Aorta (tissue), 5 donors: ENCODE results near the gene UGT1A3. TPM values are rescaled to one million over a fixed set of nuclear protein-coding genes. Genes with fewer than 3 reads are reported as not detected.
A peak's percentile ranks its signal among the peaks of the same experiment; 100 is the strongest.

Experiments used
- ATAC-seq: fragments of 200-7000 bp; cut with Tn5 transposase; one replicate; pipeline ENCODE4 v1.9.1; 2022; ENCODE audit warnings: moderate library complexity; ENCODE audit not compliant: low FRiP score
- DNase-seq, 2 donors: peaks; one replicate each; pipeline ENCODE4 v3.0.0-alpha.2; 2020
- H3K27ac ChIP-seq, 2 donors: one replicate each; pipeline ENCODE4 v1.5.1; 2013; ENCODE audit warnings: low read length in 2 of 2, mild to moderate bottlenecking in 2 of 2, moderate library complexity in 2 of 2, control low read depth in 1 of 2, inconsistent platforms in 1 of 2, low read depth in 1 of 2
- H3K27me3 ChIP-seq, 2 donors: one replicate each; pipeline ENCODE4 v1.6.1; 2013; ENCODE audit warnings: control low read depth in 1 of 2, low read length in 1 of 2, mild to moderate bottlenecking in 1 of 2, moderate library complexity in 1 of 2; ENCODE audit not compliant: insufficient read depth in 2 of 2, control insufficient read depth in 1 of 2
- H3K36me3 ChIP-seq, 2 donors: one replicate each; pipeline ENCODE4 v1.6.1; 2013; ENCODE audit warnings: control low read depth in 1 of 2, low read length in 1 of 2, mild to moderate bottlenecking in 1 of 2; ENCODE audit not compliant: insufficient read depth in 2 of 2, control insufficient read depth in 1 of 2
- H3K4me1 ChIP-seq, 2 donors: one replicate each; pipeline ENCODE4 v1.6.1; 2013; ENCODE audit warnings: low read length in 2 of 2, control low read depth in 1 of 2, mild to moderate bottlenecking in 1 of 2, moderate library complexity in 1 of 2; ENCODE audit not compliant: insufficient read depth in 2 of 2, control insufficient read depth in 1 of 2
- H3K4me3 ChIP-seq, 2 donors: one replicate each; pipeline ENCODE4 v1.5.1; 2013; ENCODE audit warnings: low read length in 2 of 2, control low read depth in 1 of 2, mild to moderate bottlenecking in 1 of 2
- H3K9me3 ChIP-seq: one replicate; pipeline ENCODE4 v1.6.1; 2013; ENCODE audit warnings: mild to moderate bottlenecking, low read length; ENCODE audit not compliant: control insufficient read depth
- WGBS, 2 donors: extraction: QIAGEN DNeasy Blood & Tissue Kit; methylation state at CpG; one replicate each; pipeline ENCODE4 v1.1.7; 2013; 5-methylcytosine and 5-hydroxymethylcytosine counted together
- intact Hi-C, 2 donors: fragments of 100-400 bp; cut with DNase I; formaldehyde crosslinking; loops; one replicate each; pipeline versions ENCODE4 v1.14.2 to v1.15.0; 2022
- polyA plus RNA-seq, 2 donors: library from polyadenylated mRNA; stranded (reverse); fragments of 200-250 nt; gene quantifications; one replicate each; pipeline ENCODE4 v1.2.3, GENCODE V29; 2013
- total RNA-seq, 2 donors: library from RNA; stranded (reverse); fragmentation: NEBNext Ultra II Directional; extraction: Animal tissue kit (Norgen Biotek cat#: 25700); gene quantifications; one replicate each; pipeline ENCODE4 v1.2.1, GENCODE V29; 2021
- donor health status: healthy with polysubstance abuse.
- donor health status: Bipolar disorder and iron deficiency.
- donor health status: DM: no; HTN: no; CAD: no.
- donor health status: DM: no; HTN: no; CAD: no.
- donor health status: DM: yes; HTN: yes; CAD: no.

The UGT1A3 gene
- total and polyA plus RNA-seq, 4 donors, result not detected

DNA sequence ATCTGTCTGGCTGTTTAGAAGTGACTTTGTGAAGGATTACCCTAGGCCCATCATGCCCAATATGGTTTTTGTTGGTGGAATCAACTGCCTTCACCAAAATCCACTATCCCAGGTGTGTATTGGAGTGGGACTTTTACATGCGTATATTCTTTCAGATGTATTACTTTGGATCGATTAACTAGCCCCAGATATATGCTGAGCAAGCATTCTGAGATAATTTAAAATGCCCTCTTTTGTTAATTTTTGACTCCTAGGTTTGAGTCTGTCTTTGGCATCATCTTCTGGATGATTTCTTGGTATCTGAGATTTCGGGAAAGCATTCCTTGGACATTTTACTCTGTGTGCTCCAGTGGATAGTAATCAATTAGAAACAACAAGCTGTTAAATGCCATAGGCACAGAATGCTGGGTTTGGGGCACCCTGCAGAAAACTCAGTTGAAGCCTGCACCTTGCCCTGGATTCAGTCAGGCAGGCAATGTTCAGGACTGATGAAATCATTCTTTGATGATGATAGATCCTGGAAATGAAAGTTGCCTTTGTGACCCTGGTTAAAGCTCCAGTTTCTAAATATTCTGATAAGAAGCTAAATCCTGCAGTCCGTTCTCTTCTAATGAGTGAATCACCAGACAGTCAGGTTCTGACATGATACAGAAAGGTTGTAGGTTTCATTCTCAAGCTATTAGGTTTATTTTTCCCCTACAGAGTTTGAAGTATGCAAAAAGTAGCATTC, 32.4 kb downstream of the UGT1A3 start:
- Histone ChIP-seq H3K27ac (no peak overlapping the region), H3K4me1 (no peaks in the 10 kb centered on the region), H3K27me3 (no peaks in the 10 kb centered on the region), H3K4me3 (no peak overlapping the region), H3K36me3 (no peaks in the 10 kb centered on the region), H3K9me3 (no peaks in the 10 kb centered on the region)
- intact Hi-C loops, result no loop called here
- DNase-seq (no peak), ATAC-seq (no peak)
- 78 to 83% methylated on average over 4 of the region's 4 CpGs for WGBS, 2 donors

DNA sequence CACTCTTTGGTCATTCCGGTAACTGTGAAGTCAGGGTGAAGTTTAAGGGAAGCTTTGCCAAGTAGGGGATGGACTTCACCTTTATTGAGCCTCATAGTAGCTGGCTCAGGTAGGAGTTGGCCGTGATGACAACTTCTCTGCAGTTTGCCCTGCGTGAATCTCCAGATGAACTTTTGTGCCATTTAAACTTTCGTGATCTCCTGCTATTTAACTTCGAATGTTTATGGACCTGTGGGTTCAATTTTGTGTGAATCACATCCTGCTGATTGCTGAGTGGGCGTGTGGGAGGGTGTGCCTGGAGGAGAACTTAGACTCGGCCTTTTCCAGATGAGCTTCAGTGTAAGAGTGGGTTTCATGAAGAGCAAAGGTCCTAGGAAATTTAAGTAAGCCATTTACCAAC, 35.4 kb downstream of the UGT1A3 start:
- Histone ChIP-seq H3K4me1 (no peaks in the 10 kb centered on the region), H3K9me3 (no peaks in the 10 kb centered on the region), H3K27me3 (no peaks in the 10 kb centered on the region), H3K27ac (no peak overlapping the region), H3K4me3 (no peak overlapping the region), H3K36me3 (no peaks in the 10 kb centered on the region)
- DNase-seq, result no peak
- intact Hi-C loops, result no loop called here
- 69 to 70% methylated on average over 7 of the region's 7 CpGs for WGBS, 2 donors
- no peak for ATAC-seq

DNA sequence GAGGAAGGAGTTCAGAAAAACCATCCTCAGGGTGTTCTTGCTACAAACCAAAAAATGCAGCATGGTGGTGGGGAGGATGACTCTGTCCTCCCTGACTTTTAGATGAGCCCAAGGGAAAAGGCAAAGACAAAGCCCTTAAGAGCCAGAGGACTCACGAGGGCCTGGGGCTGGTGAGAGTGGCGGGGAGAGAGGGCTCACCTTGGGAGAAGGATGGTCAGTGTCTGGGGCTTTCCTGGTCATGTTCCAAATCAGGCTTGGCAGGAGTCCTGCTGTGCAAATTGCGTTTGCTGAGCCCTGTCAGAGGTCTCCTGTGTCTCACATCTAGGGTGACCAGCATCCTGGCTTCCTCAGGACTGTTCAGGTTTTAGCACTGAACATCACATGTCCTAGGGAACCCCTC, 35.9 kb downstream of the UGT1A3 start:
- intact Hi-C loops, result no loop called here
- no peaks in the 10 kb centered on the region for H3K9me3 ChIP-seq
- no peak for ATAC-seq
- H3K36me3 ChIP-seq, result no peaks in the 10 kb centered on the region
- H3K27ac ChIP-seq, result no peak overlapping the region
- H3K27me3 ChIP-seq, result no peaks in the 10 kb centered on the region
- H3K4me1 ChIP-seq, result no peaks in the 10 kb centered on the region
- no peak overlapping the region for H3K4me3 ChIP-seq
- 47 to 49% methylated on average over 3 of the region's 3 CpGs for WGBS, 2 donors
- DNase-seq, result no peak

DNA sequence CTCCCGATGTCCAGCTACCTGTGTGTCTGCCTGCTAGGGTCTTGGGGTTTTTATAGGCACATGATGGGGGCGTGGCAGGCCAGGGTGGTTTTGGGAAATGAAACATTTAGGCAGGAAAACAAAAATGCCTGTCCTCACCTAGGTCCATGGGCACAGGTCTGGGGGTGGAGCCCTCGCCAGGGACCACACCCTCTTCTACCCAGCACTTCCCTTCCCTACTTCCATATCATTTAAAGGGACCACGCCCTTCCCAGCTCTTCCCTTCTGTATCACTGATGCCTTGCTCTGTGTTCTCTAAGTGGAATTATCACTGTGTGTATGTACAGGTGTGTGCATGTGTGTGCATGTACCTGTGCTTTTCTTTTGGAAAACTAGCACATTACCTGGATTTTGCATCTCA, 37.6 kb downstream of the UGT1A3 start:
- Histone ChIP-seq H3K27ac (no peak overlapping the region), H3K36me3 (no peaks in the 10 kb centered on the region), H3K4me3 (no peak overlapping the region), H3K27me3 (no peaks in the 10 kb centered on the region), H3K9me3 (no peaks in the 10 kb centered on the region), H3K4me1 (no peaks in the 10 kb centered on the region)
- intact Hi-C loops, result no loop called here
- WGBS, 2 donors, result 73 to 77% methylated on average over 4 of the region's 4 CpGs
- DNase-seq (no peak), ATAC-seq (no peak)

DNA sequence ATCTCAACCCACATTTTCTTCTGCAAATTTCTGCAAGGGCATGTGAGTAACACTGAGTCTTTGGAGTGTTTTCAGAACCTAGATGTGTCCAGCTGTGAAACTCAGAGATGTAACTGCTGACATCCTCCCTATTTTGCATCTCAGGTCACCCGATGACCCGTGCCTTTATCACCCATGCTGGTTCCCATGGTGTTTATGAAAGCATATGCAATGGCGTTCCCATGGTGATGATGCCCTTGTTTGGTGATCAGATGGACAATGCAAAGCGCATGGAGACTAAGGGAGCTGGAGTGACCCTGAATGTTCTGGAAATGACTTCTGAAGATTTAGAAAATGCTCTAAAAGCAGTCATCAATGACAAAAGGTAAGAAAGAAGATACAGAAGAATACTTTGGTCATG, 39.2 kb downstream of the UGT1A3 start:
- Histone ChIP-seq H3K4me3 (no peak overlapping the region), H3K27me3 (no peaks in the 10 kb centered on the region), H3K9me3 (no peaks in the 10 kb centered on the region), H3K36me3 (no peaks in the 10 kb centered on the region), H3K27ac (no peak overlapping the region), H3K4me1 (no peaks in the 10 kb centered on the region)
- ATAC-seq (no peak), DNase-seq (no peak)
- 67 to 73% methylated on average over 4 of the region's 4 CpGs for WGBS, 2 donors
- intact Hi-C loops, result no loop called here

DNA sequence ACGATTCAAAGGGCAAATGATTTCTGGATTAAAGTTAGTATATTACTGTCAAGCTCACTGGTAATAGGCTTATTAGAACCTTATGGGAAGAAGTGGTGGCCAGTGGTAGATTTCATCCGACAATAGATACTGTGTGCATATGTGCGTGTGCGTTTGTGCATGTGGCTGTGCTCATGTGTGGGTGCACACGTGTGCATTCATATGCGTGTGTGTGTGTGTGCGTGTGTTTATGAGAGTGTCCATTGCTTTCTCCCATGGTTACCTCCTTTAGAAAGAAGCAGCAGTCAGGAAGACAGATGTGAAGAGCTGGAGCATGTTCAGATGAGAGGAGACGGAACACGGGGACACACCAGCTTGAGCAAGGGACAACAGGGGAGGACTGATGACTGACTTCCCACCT, 40.4 kb downstream of the UGT1A3 start:
- Histone ChIP-seq H3K27ac (no peak overlapping the region), H3K4me3 (no peak overlapping the region), H3K9me3 (no peaks in the 10 kb centered on the region), H3K4me1 (no peaks in the 10 kb centered on the region), H3K36me3 (no peaks in the 10 kb centered on the region), H3K27me3 (no peaks in the 10 kb centered on the region)
- intact Hi-C loops, result no loop called here
- 90% methylated on average over 9 of the region's 9 CpGs for WGBS, 2 donors
- DNase-seq (no peak), ATAC-seq (no peak)

DNA sequence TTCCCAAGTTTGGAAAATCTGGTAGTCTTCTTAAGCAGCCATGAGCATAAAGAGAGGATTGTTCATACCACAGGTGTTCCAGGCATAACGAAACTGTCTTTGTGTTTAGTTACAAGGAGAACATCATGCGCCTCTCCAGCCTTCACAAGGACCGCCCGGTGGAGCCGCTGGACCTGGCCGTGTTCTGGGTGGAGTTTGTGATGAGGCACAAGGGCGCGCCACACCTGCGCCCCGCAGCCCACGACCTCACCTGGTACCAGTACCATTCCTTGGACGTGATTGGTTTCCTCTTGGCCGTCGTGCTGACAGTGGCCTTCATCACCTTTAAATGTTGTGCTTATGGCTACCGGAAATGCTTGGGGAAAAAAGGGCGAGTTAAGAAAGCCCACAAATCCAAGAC, 43.3 kb downstream of the UGT1A3 start:
- H3K4me1 ChIP-seq, result no peaks in the 10 kb centered on the region
- no peaks in the 10 kb centered on the region for H3K27me3 ChIP-seq
- H3K36me3 ChIP-seq, result no peaks in the 10 kb centered on the region
- no peak overlapping the region for H3K4me3 ChIP-seq
- no peak overlapping the region for H3K27ac ChIP-seq
- 86 to 89% methylated on average over 16 of the region's 16 CpGs for WGBS, 2 donors
- H3K9me3 ChIP-seq, result peaks cover 4% of the 10 kb centered on the region
- intact Hi-C loops, result no loop called here
- no peak for ATAC-seq
- DNase-seq, result no peak

DNA sequence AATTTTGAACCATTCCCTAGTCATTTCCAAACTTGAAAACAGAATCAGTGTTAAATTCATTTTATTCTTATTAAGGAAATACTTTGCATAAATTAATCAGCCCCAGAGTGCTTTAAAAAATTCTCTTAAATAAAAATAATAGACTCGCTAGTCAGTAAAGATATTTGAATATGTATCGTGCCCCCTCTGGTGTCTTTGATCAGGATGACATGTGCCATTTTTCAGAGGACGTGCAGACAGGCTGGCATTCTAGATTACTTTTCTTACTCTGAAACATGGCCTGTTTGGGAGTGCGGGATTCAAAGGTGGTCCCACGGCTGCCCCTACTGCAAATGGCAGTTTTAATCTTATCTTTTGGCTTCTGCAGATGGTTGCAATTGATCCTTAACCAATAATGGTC, 43.7 kb downstream of the UGT1A3 start:
- no peak for DNase-seq
- intact Hi-C loops, result no loop called here
- Histone ChIP-seq H3K36me3 (no peaks in the 10 kb centered on the region), H3K4me1 (no peaks in the 10 kb centered on the region), H3K4me3 (no peak overlapping the region), H3K9me3 (peaks cover 5% of the 10 kb centered on the region), H3K27me3 (no peaks in the 10 kb centered on the region), H3K27ac (no peak overlapping the region)
- WGBS, 2 donors, result 42 to 56% methylated on average over 5 of the region's 5 CpGs
- ATAC-seq, result no peak

DNA sequence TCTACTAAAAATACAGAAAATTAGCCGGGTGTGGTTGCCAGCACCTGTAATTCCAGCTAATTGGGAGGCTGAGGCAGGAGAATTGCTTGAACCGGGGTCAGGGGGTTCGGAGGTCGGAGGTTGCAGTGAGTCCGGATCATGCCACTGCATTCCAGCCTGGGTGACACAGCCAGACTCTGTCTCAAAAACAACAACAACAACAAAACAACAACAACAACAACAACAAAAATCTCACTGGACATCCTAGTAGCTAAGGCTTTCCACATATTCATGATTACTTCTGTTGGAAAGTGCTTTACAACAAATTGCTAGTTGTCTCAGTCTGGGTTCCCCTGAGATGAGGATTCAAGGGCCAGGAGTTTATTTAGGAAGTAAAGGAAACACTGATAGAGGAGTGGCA, 45.0 kb downstream of the UGT1A3 start:
- WGBS, 2 donors, result 84 to 87% methylated on average over 5 of the region's 5 CpGs
- ATAC-seq (no peak), DNase-seq (peak in 1 of 2 donors; percentile 25)
- H3K36me3 ChIP-seq, result no peaks in the 10 kb centered on the region
- intact Hi-C loops, result no loop called here
- no peak overlapping the region for H3K27ac ChIP-seq
- no peak overlapping the region for H3K4me3 ChIP-seq
- no peaks in the 10 kb centered on the region for H3K4me1 ChIP-seq
- H3K27me3 ChIP-seq, result no peaks in the 10 kb centered on the region
- H3K9me3 ChIP-seq, result peaks cover 5% of the 10 kb centered on the region
